ENCODE results near the gene RBPJ. TPM values are rescaled to one million over a fixed set of nuclear protein-coding genes. Genes with fewer than 3 reads are reported as not detected.
A peak's percentile ranks its signal among the peaks of the same experiment; 100 is the strongest.
"Not testable (repeated sequence)": the region's sequence is repeated elsewhere in the genome, so short reads cannot be mapped to it uniquely, and the experiment has no call there.

The RBPJ gene
- total RNA-seq, 1 experiment from 2014 or later = 64.8 TPM

GRCh38 chr4:26375551-26375950, 54.7 kb downstream of the RBPJ start:
- no peak for DNase-seq (ENCODE audit: low spot score)

DNA sequence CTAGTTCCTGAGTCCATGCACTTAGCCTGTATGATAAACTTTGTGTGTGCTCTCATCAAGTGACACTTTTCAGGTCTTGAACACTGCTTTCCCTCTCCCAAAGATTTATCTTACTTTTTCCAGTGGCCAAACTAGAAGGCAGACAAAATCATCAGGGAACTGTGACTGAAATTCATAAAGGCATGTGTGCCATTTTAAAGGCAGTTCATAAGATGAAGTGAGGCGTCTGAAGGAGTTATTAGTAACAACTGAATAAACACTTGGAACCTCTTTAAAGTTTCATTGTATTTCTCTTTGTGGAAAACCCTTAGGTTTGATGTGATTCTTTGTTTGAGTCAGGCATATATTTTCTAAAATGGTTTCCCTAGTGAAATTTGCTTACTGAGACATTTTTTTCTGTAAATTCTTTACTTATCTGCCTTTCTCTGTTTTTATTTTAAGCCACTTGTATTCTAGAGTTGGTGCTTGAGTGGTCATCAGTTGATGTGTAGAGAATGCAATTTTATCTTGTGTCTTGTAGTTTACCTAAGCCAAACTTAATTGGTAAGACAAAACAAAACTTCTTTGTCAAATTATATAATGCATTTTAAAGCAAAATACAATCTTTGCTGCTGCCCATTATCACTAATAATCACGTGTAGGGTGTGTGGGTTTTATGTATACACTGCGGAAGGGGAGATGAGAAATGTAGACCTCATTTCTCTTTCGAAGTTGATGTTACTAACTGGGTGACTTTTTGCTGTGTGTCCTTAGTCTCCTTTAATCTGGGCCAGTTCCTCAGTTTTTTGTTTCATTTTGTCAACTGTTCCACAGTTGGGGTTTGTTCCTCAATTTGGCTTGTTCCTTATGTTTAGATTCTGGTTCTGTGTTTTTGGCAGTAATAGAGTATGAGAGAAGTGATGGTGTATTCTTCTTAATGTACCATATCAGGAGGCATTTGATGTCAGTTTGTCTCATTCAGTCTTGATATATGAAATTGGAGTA, 56.8 kb downstream of the RBPJ start:
- no peak for DNase-seq (ENCODE audit: low spot score)

GRCh38 chr4:26379837-26380236, 59.0 kb downstream of the RBPJ start:
- no peak for DNase-seq (ENCODE audit: low spot score)

GRCh38 chr4:26380740-26381139, 59.9 kb downstream of the RBPJ start:
- DNase-seq (ENCODE audit: low spot score) = no peak

DNA sequence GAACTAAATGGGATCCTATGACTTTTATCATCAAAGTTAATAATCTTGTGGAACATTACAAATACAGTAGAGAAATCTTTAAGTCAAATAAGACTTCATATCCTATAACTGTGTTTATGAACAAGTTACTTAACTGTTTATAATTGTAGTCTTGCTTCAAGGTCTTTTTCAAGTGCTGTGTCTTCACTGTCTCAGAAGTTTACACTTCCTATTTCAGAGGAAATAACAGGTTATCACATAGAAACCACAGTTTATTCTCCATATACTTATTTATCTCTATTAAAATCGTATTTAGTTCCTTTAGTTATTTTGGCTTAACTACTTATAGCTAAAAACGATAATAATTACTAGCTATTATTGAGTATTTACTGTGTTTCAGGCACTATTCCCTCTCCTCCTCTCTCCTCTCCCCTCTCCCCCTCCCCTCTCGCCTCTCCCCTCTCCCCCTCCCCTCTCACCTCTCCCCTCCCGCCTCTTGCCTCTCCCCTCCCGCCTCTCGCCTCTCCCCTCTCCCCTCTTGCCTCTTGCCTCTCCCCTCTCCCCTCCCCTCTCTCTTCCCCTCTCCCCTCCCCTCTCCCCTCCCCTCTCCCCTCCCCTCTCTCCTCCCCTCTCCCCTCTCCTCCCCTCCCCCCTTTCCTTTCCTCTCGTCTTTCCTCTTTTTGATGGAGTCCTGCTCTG, 63.7 kb downstream of the RBPJ start:
- no peak for DNase-seq (ENCODE audit: low spot score)

DNA sequence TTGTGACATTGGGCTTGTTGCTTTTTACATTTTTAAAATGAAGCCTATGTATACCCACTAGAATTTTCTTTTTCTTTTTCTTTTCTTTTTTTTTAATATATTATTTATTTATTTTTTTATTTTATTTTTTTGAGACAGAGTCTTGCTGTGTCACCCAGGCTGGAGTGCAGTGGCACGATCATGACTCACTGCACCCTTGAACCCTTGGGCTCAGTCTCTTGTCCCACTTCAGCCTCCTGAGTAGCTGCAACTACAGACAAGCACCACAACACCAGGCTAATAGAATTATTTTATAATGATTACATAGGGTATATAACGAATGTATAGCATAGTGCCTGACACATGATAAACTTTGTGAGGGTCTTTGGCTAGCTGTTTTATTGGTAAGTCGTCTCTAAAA, 64.9 kb downstream of the RBPJ start:
- DNase-seq (ENCODE audit: low spot score) = no peak

GRCh38 chr4:26386386-26386785, 65.6 kb downstream of the RBPJ start:
- no peak for DNase-seq (ENCODE audit: low spot score)

DNA sequence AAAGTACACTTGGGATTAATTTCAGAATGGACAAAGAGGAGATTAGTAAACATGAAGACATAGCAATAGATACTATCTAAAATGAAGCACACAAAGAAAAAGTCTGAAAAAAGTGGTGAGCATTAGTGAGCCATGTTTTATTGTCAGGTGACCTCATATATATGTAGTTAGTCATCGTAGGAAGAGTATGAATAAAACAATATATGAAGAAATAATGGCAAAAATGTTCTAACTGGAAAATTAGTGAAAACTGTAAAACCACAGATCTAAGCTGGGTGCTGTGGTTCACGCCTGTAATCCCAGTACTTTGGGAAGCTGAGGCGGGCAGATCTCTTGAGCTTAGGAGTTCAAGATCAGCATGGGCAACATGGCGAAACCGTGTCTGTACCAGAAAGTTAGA, 67.9 kb downstream of the RBPJ start:
- DNase-seq (ENCODE audit: low spot score) = no peak

DNA sequence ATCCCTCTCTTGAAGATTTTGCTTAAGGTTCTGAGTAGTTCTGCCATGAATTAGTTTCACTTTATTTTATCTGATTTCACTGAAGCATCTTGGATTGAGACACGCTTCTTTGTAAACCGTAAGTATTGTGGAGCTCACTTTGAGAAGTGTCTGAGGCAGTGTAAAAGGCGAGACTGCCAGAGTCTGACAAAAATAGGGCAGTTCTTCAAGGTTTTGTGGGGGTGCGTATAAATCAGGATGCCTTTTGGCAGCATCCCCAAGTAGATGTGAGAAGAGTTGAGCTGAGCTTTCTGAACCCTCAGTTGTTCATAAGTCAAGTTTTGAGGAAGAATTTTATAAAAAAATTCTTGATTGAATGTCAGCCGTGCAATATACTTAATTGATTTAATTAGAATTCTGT, 76.3 kb downstream of the RBPJ start:
- DNase-seq (ENCODE audit: low spot score) = no peak

- no peak for DNase-seq (ENCODE audit: low spot score)
These were observed 79.3 kb downstream of the RBPJ start for GRCh38 chr4:26400132-26400531.

DNA sequence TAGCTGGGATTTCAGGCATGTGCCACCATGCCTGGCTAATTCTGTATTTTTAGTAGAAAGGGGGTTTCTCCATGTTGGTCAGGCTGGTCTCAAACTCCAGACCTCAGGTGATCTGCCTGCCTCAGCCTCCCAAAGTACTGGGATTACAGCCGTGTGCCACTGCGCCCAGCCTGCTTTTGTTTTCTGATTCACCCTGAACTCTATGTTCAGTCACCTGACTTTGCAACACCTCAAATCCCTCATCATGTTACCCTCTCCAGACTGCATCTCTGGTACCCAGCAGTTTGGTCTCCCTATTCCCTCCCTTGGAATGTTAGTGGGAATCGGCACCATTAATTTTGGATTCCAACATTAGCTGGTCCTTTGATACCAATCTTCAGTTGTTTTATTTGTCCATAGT, 81.2 kb downstream of the RBPJ start:
- DNase-seq (ENCODE audit: low spot score) = not testable (repeated sequence)

GRCh38 chr4:26402458-26402857, 81.6 kb downstream of the RBPJ start:
- no peak for DNase-seq (ENCODE audit: low spot score)

GRCh38 chr4:26404743-26405206, 84.0 kb downstream of the RBPJ start:
- DNase-seq (ENCODE audit: low spot score) = no peak

DNA sequence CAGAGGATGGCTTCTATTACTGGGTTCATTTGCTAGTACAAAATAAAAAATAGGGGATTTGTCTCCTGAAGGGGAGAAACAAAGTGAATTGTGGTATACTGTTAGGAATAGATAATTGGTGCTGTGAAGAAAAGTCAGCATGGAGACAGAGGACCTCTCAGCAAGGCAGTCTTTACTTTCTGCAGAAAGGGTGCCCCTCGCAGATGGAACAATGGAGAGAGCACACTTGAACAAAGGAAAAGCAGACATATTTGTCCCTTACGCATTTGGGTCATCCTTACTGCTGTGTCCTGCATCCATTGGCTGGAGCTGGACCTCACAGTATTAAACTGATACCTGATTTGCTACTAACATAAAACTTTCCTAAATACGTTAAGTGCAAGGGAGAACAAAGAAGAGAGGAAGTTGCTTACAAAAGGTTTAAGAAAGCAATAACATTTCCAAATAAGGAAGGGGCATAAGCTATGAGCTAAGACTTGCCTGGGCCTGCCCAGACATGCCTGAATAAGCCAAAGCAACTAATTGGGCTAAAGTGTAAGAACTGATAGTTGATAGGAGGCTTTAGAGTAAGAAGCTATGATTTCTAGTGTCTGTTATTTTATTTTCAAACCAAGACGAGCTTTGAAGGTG, 85.6 kb downstream of the RBPJ start:
- DNase-seq (ENCODE audit: low spot score) = no peak

- no peak for DNase-seq (ENCODE audit: low spot score)
These were observed 86.7 kb downstream of the RBPJ start for GRCh38 chr4:26407476-26407875.

GRCh38 chr4:26410385-26411293, 89.8 kb downstream of the RBPJ start:
- DNase-seq (ENCODE audit: low spot score) = peak; percentile 55

DNA sequence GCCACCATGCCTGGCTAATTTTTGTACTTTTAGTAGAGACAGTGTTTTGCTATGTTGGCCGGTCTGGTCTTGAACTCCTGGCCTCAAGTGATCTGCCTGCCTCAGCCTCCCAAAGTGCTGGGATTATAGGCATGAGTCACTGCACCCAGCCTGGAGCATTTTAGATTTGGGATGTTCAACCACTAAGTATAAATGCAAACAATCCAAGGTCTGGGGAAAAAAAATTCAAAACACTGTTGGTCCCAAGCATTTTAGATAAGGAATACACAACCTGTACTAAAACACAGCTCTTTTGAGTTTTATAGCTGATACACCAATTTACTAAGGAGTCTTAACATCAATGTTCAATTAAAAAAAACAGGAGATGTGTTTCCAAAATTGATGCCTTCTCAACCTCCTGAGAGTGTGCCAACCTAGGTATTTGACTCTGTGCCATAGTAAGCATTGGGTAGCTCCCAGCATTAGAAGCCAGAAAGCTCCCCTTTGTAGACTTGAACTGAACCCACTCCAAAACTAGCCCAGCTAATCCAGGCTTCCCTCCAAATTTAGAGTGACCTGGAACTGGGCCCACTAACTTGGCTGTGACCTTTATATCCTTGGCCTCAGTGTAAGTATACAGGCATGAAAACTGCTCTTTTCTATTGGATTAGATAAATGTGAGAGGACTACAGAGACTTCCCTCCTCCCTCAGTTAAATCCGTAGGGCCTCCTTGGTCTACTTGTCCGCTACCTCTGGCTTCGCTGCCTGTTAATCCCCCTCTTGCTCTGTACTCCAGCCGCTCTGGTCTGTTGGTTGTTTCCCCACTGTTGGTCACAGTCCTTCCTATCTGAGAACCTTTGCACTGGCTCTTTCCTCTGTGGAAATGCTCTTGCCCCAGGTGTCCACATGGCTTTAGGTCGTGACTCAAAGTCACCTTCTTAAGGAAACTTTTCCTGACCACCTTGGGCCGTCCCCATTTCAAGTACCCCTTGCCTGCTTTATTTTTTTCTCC, 91.9 kb downstream of the RBPJ start:
- no peak for DNase-seq (ENCODE audit: low spot score)

GRCh38 chr4:26413582-26413981, 92.8 kb downstream of the RBPJ start:
- no peak for DNase-seq (ENCODE audit: low spot score)

GRCh38 chr4:26418107-26418506, 97.3 kb downstream of the RBPJ start:
- no peak for DNase-seq (ENCODE audit: low spot score)

DNA sequence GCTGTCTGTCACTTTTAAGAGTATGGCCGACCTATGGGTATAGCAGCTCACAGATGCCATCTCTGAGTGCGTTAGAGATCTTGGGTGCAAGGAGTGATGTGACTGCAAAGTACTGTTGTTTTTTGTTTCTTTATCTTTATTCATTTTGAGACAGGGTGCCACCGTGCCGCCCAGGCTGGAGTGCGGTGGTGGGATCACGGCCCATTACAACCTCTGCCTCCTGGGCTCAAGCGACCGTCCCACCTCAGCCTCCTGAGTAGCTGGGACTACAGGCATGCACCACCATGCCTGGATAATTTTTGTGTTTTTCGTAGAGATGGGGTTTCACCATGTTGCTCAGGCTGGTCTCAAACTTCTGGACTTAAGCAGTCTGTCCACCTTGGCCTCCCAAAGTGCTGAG, 98.0 kb downstream of the RBPJ start:
- no peak for DNase-seq (ENCODE audit: low spot score)
